8988T (cell line): ENCODE results near the gene RNF144A.
"Not testable (repeated sequence)": the region's sequence is repeated elsewhere in the genome, so short reads cannot be mapped to it uniquely, and the experiment has no call there.

ENCODE experiments used
- DNase-seq: peaks from one replicate; pipeline ENCODE4 v3.0.0; 2011

RNF144A gene

DNA sequence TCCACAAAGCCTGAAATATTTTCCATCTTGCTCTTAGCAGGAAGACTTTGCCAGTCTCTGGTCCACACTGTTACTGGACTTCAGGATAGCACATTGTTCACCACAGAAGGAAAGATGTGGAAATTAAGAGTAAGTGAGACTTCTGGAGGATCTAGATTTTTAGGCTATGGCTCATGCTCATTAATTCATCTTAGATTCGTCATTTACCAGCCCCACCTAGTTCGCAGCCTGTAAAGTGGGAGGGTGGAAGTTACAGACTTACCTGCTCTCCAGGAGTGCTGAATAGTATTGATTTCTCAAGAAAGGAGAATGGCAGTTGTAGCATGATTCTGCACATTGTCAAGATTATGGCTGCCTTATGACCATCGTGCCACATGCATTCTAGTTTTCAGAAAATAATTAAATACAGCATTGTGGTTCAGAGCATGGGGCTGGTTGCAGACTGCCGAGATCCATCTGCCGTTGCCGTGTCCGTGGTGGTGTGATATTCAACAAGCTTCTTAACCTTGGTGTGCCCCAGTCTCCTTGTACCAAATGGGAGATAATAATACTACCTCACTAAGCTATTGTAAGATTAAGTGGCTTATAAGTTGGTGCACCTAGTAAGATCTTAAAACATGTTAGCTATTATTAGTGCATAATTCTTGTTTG, 56.8 kb downstream of the RNF144A start:
- no peak for DNase-seq

DNA sequence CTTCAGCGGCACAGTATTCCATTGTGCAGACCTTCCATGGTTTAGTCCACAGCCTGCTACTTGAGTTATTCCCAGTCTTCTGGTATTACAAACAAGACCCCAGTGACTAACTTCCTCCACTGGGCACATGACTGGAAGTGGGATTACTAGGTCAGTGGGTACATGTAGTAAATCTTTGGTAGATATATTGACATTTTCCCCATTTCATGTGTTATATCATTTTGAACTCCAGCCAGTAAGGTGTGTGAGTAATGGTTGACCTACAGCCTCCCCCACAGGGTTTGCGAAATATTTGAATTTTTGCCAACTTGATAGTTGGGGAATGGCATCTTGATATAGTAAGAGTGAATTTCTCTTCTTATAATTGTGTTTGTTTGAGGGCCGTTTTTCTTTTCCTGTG, 58.8 kb downstream of the RNF144A start:
- DNase-seq, result no peak

DNA sequence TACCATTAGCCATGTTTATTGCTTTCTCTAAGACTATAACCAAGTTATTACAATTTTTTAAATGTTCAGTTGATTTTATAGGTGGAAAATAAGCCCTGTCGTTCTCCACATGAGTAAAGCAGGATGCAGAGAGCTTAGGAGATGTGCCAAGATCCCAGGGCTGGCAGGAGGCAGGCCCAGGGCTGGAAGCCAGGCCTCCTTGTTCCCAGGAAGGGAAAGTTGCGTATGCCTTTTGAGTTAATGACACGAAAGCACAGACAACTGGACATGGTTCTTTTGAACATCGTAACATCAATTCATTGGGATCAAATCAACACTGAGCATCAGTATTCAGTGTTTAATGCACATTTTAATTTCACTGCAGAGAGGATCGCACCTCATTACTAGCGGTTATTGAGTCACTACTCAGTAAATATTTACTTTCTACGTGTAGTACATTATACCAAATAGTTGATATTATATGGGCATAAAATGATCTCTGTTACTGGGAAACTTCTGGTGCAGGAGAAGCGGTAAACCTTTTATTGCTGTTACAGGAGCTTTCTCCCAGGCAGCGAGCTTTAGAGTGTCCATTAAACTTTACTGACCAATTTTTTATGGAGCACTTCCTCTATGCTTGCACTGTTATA, 60.0 kb downstream of the RNF144A start:
- no peak for DNase-seq

DNA sequence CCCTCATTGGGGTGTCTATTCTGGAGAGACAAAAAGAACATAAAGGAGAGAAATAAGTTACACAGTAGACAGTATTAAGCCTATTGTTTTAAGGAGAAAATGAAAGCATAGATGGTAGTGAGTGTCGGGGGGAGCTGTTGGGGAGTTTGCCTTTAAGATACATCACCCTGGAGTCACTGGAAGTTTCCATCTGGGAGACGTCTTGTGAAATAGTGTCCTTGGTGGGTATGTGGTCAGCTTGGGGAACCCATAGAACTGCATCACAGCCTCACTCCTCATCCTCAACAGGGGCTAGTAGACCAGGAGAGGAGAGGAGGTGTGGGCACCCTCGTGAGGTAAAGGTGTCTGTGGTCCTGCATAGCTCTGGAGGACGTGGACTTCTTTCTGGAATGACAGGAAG, 60.6 kb downstream of the RNF144A start:
- no peak for DNase-seq

DNA sequence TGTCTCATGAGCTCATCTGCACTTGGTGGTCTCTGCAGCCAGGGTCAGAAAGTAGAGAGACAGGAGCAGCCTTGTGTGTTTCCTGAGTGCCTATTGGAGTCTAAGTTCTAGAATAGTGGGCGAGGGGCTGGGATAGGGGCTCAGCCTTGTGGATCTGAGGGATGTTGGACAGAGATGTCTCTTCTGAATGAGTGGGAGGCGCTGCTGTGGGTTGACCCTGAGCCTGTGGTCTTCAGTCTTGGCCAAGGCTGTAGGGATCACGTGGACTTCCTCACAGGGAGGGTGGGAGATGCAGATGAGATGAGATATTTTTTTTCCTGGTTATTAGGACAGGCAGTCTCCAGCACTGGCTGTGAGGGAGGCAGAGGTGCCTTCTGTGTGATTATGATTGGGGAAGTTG, 61.8 kb downstream of the RNF144A start:
- DNase-seq, result no peak

DNA sequence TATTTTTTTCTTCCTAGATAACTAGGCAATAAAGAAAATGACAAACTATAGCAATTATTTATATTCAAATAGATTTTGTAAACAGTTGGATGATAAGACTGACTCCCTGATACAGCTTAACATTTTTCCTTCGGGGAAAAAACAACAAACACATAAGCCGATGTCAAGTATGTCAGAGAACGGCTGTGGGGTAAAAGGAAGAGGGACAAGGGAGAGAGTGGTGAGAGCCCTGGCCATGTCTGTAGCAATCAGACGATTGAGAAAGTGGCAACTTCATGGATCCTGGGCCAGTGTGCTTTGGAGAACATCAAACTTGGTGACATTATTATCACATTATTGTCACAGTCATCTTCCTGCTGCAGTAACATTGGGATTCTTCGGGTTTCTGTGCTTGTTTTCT, 65.2 kb downstream of the RNF144A start:
- DNase-seq, result no peak

DNA sequence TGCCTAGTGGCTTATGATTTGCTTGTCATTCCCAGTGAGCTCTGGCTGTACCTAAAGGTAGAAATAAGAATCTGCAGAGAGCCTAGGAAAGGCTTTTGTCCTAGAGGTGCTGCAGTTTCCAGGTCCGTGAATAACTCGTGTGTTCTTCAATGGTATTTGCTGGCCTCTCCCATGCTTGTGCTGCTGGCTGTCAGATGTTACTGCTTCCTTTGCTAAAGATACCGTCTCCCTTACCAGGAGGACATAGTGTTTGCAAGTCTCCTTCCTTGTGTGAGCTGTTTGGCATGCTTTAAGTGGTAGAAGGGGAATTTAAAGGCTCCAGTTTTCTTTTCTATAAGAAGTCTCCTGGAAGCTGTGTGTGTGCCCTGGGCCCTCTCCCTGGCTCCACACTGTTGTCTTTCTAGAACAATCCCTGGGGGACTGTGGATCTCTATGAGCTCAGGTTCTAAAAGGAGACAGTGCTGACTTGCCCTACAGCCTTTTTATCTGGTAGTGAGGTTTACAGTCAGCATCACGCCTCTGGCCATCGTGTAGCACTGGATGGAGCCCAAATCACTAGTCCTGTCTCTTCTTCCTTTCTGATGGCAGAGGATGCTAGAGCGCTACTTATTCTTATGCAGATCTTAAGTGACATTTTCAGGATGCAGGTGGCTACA, 65.8 kb downstream of the RNF144A start:
- DNase-seq, result no peak

DNA sequence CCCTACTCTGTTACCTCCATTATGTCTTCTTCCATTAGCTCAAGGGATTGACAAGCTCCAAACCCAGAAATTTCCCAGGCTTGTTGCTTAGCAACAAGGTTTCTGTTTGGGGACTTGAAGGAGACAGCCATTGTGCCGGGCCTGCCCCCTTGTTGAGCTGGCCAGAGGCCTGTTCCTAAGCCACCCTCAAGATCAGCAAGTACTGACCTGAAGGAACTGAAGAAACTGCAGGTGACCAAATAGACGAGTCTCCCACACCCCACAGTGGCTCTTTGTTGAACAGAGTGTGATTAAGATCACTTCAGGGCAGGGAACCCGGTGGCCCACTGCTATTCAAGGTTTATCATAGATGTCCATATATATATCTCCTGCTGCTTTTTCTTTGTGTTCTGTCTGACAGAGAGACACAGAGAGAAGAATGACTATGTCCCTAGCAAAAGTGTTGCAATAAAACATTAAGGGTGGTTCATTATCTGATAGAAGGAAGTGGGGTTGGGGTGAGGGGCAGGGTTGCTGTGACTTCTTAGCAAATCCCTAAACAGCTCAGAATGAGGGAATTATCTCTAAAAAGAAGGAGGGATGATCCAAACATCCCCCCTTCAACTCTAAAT, 69.2 kb downstream of the RNF144A start:
- no peak for DNase-seq

DNA sequence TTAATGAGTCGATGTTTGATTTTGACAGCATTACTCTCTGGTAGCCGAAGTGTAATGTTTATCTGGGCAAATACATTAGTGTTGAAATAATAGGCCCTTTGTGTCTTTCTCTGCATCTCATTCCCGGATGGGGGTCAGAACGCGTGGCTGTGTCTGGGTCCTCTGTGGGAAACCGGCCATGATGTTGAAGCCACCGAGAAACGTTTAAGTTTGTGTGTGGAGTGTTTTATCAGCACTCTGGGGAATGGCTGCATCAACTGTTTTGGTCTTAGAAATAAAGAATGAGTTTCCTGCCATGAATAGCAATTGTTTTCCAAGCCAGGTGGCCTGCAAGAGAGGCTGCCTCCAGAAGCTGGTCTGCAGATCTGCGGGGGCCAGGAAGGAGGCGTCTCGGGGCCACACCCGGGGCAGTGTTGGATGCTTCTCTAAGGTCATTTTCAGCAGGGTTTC, 69.7 kb downstream of the RNF144A start:
- no peak for DNase-seq

DNA sequence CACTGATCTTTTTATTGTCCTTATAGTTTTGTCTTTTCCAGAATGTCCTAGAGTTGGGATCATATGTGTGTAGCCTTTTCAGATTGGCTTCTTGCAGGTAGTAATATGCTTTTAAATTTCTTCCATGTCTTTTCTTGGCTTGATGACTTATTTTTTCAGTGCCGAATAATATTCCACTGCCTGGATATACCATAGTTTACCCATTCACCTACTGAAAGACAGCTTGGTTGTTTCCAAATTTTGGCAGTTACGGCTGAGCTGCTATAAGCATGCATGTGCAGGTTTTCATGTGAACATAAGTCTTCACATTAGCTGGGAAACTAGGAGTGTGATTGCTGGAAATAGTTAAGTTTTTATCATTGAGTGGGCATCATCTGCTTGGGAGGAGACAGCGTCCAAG, 73.7 kb downstream of the RNF144A start:
- DNase-seq, result no peak

DNA sequence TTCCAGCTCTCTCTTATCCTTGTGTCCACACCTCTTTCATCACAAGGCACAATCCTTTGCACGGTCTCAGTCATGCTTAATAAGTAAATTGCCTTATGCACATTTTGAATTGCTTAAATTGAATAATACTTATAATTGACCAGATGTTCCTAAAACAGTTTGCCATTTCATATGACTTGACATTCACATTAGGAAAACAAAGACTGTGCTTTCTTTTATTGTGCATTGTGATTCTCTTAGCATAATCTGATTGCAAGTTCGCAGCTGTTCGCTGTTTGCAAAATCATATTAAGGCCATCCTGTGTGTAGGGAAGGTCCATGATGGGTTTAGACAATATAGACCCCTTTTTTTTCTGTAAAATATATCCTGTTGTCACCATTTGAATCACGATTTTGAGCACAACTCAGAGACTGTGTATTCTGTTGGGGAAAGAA, 75.6 kb downstream of the RNF144A start:
- no peak for DNase-seq

DNA sequence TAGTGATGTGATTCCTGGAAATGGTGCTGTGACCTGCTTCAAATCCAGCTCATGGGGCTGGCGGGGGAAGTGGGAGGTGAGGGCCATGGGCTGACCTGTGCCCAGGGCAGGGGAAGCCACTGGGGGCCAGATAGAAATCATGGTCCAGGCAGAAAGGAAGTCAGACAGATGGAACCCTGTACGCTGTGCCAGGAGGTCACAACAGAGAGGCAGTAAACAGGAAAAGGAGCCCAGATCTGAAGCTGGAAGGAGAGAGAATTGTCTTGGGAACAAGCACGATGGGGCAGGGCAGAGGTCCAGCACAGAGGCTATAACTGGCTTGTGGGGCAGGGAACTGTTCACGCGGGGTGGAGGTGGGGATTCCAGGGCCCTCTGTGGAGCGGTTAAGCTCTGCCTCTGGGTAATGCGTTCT, 76.0 kb downstream of the RNF144A start:
- no peak for DNase-seq

DNA sequence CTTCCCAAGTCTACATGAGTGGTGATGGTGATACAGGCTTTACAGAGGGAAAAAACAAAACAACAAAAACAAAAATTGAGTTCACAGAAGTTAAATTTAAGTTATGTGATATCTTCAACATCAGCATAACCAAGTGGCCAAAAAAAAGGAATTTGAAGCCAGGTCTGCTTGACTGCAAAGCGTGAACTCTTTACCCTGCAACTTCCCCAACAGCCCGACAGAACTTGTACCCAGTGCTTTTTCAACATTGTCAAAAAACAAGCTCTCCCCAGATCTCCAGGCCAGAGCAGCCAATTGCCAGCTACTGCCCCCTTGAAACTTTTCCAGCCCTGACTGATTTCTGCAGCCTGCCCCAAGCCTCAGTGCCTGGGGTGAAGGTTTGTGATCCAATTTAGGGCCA, 76.7 kb downstream of the RNF144A start:
- no peak for DNase-seq

DNA sequence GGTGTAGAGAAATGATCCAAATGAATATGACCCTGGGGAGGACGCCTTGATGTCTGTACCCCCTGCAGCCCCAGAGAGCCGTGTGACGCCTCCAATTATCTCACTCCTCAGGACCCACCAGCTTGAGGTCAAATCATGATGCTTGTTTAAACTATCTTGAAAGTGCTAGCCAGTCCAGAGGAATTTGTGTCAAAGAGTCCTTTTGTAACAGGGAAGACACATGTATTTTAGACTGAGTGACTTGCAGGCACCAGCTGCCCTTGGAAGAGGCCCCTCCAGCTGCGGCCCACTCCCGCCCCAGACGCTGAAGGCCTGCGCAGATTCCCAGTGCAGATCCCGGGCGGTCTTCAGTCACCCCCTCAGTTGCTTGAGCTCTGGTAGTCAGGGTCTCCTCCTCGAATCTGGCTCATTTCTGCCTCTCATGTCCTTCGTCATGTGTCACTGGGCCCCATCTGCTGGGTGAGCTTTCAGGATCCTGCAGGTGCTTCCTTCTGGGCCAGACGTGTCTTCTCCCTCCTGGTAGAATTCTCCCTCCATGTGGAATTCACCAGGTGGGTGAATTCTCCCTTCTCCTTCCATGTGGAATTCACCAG, 77.4 kb downstream of the RNF144A start:
- no peak for DNase-seq

DNA sequence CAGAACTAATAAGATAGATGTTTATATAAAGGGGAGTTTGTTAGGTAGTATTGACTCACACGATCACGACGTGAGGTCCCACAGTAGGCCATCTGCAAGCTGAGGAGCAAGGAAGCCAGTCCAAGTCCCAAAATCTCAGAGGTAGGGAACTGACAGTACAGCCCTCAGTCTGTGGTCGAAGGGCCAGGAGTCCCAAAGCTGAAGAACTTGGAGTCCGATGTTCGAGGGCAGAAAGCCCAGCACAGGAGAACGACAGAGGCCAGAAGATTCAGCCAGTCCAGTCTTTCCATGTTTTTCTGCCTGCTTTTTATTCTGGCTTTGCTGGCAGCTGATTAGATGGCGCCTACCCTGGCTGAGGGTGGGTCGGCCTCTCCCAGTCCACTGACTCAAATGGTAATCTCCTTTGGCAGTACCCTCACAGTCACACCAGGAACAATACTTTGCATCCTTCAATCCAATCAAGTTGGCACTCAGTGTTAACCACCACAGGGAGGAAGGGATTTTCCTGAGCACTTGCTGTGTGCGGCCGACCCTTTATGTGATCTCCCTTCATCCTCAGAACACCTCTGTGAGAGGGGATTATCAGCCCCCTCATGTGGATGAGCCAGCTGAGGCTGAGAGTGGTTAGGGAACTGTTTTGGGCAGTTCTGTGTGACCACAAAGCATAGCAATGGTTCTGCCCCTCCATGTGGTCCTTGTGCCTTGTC, 78.3 kb downstream of the RNF144A start:
- DNase-seq, result no peak

DNA sequence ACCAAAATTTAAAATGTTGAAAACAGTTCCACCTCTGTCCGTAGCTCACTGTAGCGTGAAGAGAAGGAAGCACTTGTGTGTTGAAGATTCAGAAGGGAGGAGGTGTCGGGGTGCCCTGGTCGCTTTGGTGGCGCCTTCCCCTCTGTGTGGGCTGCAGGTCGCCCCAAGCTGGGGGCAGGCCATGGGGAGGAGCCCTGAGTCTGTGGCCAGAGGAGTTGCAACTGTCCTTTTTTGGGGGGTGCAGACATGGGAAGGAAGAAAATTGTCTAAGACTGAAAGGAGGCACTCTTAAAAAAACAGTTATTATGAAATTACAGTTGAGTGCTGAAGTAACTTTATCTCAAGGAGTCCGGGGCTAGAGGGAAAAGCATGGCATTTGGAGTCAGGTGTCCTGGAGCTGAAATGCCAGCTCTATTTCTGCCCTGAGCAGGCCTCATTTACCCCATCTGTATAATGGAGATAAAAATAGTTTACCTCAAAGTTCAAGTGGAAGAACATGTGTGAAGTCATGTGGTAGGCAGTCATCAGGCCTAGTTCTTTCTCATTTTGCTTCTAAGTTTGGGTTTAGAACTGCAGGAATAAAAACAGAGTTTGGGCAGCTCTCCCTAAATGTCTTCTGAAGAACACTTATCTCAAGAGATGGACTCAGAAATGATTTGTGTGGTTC, 82.1 kb downstream of the RNF144A start:
- no peak for DNase-seq

DNA sequence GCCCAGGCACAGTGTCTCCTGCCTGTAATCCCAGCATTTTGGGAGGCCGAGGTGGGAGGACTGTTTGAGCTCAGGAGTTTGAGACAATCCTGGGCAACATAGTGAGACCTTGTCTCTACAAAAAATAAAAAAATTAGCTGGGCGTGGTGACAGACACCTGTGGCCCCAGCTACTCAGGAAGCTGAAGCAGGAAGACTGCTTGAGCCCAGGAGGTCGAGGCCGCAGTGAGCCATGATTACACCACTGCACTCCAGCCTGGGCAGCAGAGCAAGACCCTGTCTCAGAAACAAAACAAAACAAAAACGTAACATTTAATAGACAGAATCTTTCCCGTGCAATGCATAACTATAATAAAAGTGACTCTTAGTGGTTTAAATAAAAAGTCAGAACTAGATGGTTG, 84.2 kb downstream of the RNF144A start:
- not testable (repeated sequence) for DNase-seq

DNA sequence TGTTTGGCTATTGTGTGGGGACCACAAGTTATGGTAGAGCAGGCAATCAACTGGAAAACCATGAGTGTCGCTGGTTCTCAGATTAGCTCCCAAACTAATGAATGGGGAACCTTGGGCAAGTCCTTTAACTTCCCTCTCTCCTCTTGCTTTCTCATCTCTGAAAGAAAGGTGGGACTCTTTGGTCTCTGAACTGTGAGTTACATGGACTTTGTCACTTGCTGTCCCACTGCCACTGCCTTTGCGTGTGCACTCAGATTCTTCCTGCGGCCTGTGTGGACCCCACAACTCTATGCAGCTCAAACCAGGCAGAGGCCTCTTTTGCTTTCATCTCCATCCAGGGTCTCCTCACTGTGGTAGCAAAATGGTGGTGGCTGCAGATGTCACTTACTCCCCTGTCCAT, 86.7 kb downstream of the RNF144A start:
- DNase-seq, result no peak

DNA sequence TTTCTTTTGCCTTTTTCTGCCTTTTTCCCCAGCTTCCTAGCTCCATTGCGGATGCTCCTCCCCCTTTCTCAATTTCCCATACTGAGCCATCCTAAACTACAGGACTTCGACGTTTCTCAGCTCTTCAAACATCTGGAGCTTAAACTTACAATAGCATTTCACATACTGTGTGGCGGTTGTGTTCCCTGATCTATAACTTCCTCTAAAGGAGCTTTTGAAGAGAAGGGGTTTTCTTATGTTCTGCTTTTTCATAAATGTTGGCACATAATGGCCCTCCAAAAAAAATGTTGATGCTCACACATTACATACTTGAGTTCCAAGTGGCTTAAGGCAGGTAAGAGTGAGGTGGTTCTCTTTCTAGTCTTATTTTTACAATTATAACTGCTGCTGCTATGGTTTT, 87.4 kb downstream of the RNF144A start:
- DNase-seq, result no peak

DNA sequence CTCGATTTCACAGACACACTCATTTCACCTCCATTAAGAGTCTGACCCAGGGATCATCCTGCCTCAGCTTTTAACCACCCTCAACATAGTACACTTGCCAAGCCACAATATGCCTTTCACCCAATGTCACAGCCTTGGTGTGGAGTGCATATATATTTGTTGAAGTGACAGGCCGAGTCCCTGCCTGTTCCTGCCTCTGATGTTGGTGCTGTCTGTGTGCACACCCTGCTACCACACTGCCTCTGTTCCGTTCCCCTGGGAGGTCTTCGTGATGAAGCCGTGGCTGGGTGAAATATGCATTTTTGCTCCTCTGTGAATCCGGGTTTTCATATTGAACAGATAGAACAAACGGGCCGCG, 90.3 kb downstream of the RNF144A start:
- no peak for DNase-seq

DNA sequence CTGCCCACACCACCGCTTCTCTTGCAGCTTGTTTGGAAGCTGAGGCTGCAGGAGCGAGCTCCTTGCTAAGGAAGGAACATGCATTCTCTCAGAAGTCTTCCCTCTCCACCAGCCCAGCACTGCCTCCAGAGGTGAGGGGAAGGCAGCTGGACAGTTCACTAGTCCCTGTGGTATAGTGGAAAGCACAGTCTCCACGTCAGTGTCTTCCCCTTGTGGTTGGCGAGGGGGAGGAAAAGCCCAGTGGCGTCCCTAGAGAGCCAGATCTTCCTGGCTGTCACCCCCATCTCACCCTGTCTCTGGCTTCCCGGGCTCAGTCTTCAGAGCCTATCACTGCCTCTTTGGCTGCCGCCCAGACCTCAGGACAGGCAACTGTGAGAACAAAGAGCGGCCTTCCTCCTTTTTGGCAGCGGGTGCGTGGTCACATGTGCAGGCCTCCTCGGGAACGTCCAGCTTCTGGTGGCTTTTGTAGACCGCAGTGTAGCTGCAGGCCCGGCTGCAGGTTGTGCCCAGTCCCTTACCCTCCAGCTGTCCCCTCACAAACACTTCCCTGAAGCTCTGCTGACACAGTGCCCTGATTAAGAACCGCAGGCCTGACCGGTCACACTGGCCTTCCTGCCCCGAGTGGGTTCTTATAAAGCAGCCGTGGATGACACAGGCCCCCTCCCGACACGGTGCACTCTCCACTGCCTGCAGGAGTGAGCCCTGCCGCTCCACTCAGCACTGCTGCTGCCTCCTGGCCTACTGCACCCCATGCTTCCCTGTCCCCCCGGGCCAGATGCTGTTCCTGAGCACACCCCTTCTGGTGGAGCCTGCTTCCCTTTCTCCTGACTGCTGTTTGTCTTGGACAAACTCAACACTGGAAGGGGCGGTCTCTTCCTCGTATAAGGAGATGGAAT, 90.9 kb downstream of the RNF144A start:
- DNase-seq, result no peak
